GM23338 (cell line): Measurements from ENCODE around the gene WNK2. TPM values are rescaled to one million over a fixed set of nuclear protein-coding genes. Genes with fewer than 3 reads are reported as not detected.
A peak's percentile ranks its signal among the peaks of the same experiment; 100 is the strongest.

Source experiments
- ATAC-seq: fragments of 200-7000 bp; cut with Tn5 transposase; 3 replicates; pipeline ENCODE4 v1.9.1; 2020
- DNase-seq: peaks from one replicate; pipeline ENCODE4 v3.0.0-alpha.2; 2015; ENCODE audit warnings: low spot score
- H2AFZ ChIP-seq: fragments of 200-600 bp; sonication (generic); 2 replicates; pipeline ENCODE4 v1.8.0; 2016; ENCODE audit warnings: antibody characterized with exemption, mild to moderate bottlenecking, moderate library complexity
- H3F3A ChIP-seq: fragments of 200-600 bp; sonication (generic); replicated peaks from 2 replicates; pipeline ENCODE4 v1.8.0; 2017; ENCODE audit warnings: antibody characterized with exemption, mixed run types, low read depth
- H3K27ac ChIP-seq: fragments of 200-600 bp; sonication (generic); 2 replicates; pipeline ENCODE4 v1.6.1; 2016; ENCODE audit warnings: low read depth
- H3K27me3 ChIP-seq: fragments of 200-600 bp; sonication (generic); 2 replicates; pipeline ENCODE4 v1.8.0; 2016; ENCODE audit warnings: mild to moderate bottlenecking, mixed run types, moderate library complexity; ENCODE audit not compliant: insufficient read depth
- H3K36me3 ChIP-seq: fragments of 200-600 bp; sonication (generic); 2 replicates; pipeline ENCODE4 v1.8.0; 2016; ENCODE audit warnings: mild to moderate bottlenecking; ENCODE audit not compliant: insufficient read depth
- H3K4me1 ChIP-seq: fragments of 200-600 bp; sonication (generic); 2 replicates; pipeline ENCODE4 v1.8.0; 2016; ENCODE audit warnings: mild to moderate bottlenecking, moderate library complexity; ENCODE audit not compliant: insufficient read depth
- H3K4me2 ChIP-seq: fragments of 200-600 bp; sonication (generic); 2 replicates; pipeline ENCODE4 v1.7.1; 2017; ENCODE audit warnings: mixed run types
- H3K4me3 ChIP-seq: fragments of 200-600 bp; sonication (generic); 2 replicates; pipeline ENCODE4 v1.6.1; 2016; ENCODE audit warnings: mixed run types
- H3K79me2 ChIP-seq: fragments of 200-600 bp; sonication (generic); replicated peaks from 2 replicates; pipeline ENCODE4 v1.8.0; 2017; ENCODE audit warnings: mild to moderate bottlenecking; ENCODE audit not compliant: insufficient read depth
- H3K9me2 ChIP-seq: fragments of 200-600 bp; sonication (generic); 2 replicates; pipeline ENCODE4 v1.8.0; 2017; ENCODE audit not compliant: insufficient read depth
- H4K20me1 ChIP-seq: fragments of 200-600 bp; sonication (generic); replicated peaks from 2 replicates; pipeline ENCODE4 v1.8.0; 2017; ENCODE audit warnings: mild to moderate bottlenecking; ENCODE audit not compliant: insufficient read depth
- H3K27ac Mint-ChIP-seq: 2 replicates; pipeline ENCODE4 v1.8.0; 2020; ENCODE audit warnings: inconsistent platforms, mild to moderate bottlenecking, moderate library complexity, mixed read lengths
- H3K27me3 Mint-ChIP-seq: 3 replicates; pipeline ENCODE4 v1.8.0; 2022; ENCODE audit warnings: low read depth, mild to moderate bottlenecking, moderate library complexity, mixed read lengths, inconsistent platforms; ENCODE audit not compliant: insufficient read depth, poor library complexity
- H3K36me3 Mint-ChIP-seq: 3 replicates; pipeline ENCODE4 v1.8.0; 2021; ENCODE audit warnings: low read depth, mild to moderate bottlenecking, inconsistent platforms, moderate library complexity, mixed read lengths
- H3K4me1 Mint-ChIP-seq: 3 replicates; pipeline ENCODE4 v1.8.0; 2020; ENCODE audit warnings: mild to moderate bottlenecking, inconsistent platforms, mixed read lengths
- H3K4me3 Mint-ChIP-seq: 3 replicates; pipeline ENCODE4 v1.8.0; 2021; ENCODE audit warnings: moderate library complexity, mild to moderate bottlenecking, inconsistent platforms, mixed read lengths
- H3K9me3 Mint-ChIP-seq: 3 replicates; pipeline ENCODE4 v1.8.0; 2020; ENCODE audit warnings: moderate library complexity, mild to moderate bottlenecking, inconsistent platforms, mixed read lengths
- ETS1 ChIP-seq: IDR thresholded peaks from 2 replicates; pipeline ENCODE4 v1.6.1; 2016; ENCODE audit warnings: antibody characterized with exemption
- EZH2phosphoT487 ChIP-seq: fragments of 200-600 bp; sonication (generic); IDR thresholded peaks from one replicate; pipeline ENCODE4 v1.8.1; 2018; ENCODE audit warnings: antibody characterized with exemption; ENCODE audit not compliant: unreplicated experiment
- JUNB ChIP-seq: IDR thresholded peaks from one replicate; pipeline ENCODE4 v1.6.1; 2016; ENCODE audit warnings: antibody characterized with exemption; ENCODE audit not compliant: unreplicated experiment
- POLR2AphosphoS5 ChIP-seq: IDR thresholded peaks from 2 replicates; pipeline ENCODE4 v1.6.1; 2016; ENCODE audit warnings: antibody characterized with exemption, low read depth
- STAT1 ChIP-seq: IDR thresholded peaks from one replicate; pipeline ENCODE4 v1.6.1; 2016; ENCODE audit warnings: antibody characterized with exemption; ENCODE audit not compliant: unreplicated experiment
- ZNF331 ChIP-seq: fragments of 250-450 bp; sonication (Bioruptor Pico); IDR thresholded peaks from 2 replicates; pipeline ENCODE4 v1.5.0; 2020; ENCODE audit warnings: low read depth, mild to moderate bottlenecking, moderate library complexity
- ZNF462 ChIP-seq: fragments of 250-450 bp; sonication (Bioruptor Pico); IDR thresholded peaks from 2 replicates; pipeline ENCODE4 v1.5.0; 2020; ENCODE audit warnings: mild to moderate bottlenecking, moderate library complexity
- polyA plus RNA-seq: library from polyadenylated mRNA; unstranded; fragments of >200 nt; fragmentation: Nextera tagmentation; extraction: Ambion mirVana; gene quantifications from 2 replicates; pipeline ENCODE4 v1.2.1, GENCODE V29; 2016
- total RNA-seq: library from RNA; depleted of rRNA; stranded (reverse); fragments of >200 nt; shearing (Covaris generic); gene quantifications from 2 replicates; pipeline ENCODE4 v1.2.3, GENCODE V29; 2014
- TF ChIP-seq, protein P1 (sequence below), 2 experiments: fragments of 200-600 bp in 1 of 2; sonication (generic) in 1 of 2; conservative IDR thresholded peaks; 2 replicates each; pipeline versions ENCODE4 v1.5.1 to v1.6.1; 2016 to 2017; ENCODE audit warnings: antibody characterized with exemption in 2 of 2, low read depth in 2 of 2, mild to moderate bottlenecking in 2 of 2, moderate library complexity in 1 of 2

Gene WNK2
- total and polyA plus RNA-seq, 2 experiments from 2014 or later: 56.4 to 102 TPM

DNA sequence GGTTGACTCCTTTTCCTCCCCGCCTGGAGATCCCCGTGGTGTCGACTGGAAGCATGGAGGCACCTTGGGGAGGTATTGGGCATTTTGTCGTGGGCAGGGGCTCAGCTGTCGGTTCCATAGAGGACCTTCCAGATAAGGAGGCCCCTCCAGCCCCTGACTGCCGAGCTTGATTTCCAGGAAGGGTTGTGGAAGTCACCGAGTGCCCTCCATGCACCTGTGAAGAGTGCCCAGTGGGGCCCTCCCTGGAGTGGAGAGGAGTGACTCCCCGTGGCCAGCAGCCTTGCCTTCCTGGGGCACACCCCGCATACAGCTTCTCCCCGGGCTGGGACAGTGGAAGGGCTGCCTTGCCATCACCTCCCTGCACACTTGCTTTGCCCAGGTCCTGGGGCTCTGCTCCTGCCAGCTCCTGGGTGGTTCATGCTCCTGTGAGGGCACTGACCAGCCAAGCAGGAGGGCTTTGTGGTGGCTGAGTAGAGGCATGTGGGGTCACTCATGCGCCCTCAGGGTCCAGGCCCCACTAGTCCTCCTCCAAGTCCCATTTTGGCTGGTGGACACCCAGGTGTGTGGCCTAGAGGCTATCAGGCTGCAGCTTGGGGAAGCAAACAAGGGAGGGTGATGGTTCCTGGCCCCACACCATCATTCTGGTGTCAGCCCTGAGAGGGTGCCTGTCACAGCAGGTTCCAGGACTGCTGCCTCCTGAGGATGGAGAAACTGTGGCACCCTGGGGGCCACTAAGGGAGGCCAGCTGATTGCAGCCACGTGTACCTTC lies 133.0 kb downstream of the WNK2 start:
- Histone ChIP-seq H4K20me1 (no peaks in the 10 kb centered on the region), H3K27me3 (no peaks in the 10 kb centered on the region), H2AFZ (no peak overlapping the region), H3K36me3 (no peaks in the 10 kb centered on the region; the same call in 1 of the 2 replicates), H3F3A (no peaks in the 10 kb centered on the region), H3K4me3 (no peak overlapping the region), H3K27ac (no peak overlapping the region), H3K9me2 (no peaks in the 10 kb centered on the region), H3K4me1 (no peaks in the 10 kb centered on the region), H3K79me2 (no peaks in the 10 kb centered on the region), H3K4me2 (no peak overlapping the region)
- Mint-ChIP-seq H3K4me3 (no peak overlapping the region), H3K27ac (no peak overlapping the region), H3K9me3 (peaks cover 8% of the 10 kb centered on the region; the same call in 2 of the 3 replicates), H3K4me1 (peaks cover 6% of the 10 kb centered on the region), H3K36me3 (peaks cover 36% of the 10 kb centered on the region), H3K27me3 (peaks cover 9% of the 10 kb centered on the region)
- TF ChIP-seq, protein P1, sequence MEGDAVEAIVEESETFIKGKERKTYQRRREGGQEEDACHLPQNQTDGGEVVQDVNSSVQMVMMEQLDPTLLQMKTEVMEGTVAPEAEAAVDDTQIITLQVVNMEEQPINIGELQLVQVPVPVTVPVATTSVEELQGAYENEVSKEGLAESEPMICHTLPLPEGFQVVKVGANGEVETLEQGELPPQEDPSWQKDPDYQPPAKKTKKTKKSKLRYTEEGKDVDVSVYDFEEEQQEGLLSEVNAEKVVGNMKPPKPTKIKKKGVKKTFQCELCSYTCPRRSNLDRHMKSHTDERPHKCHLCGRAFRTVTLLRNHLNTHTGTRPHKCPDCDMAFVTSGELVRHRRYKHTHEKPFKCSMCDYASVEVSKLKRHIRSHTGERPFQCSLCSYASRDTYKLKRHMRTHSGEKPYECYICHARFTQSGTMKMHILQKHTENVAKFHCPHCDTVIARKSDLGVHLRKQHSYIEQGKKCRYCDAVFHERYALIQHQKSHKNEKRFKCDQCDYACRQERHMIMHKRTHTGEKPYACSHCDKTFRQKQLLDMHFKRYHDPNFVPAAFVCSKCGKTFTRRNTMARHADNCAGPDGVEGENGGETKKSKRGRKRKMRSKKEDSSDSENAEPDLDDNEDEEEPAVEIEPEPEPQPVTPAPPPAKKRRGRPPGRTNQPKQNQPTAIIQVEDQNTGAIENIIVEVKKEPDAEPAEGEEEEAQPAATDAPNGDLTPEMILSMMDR (conservative IDR thresholded peaks at IDR 0.05; ENCODE audit: low read depth in 2 of 2): no peak
- 0 out of 2 replicates have a peak, but pooled peaks have one; percentile 28 for TF ChIP-seq POLR2AphosphoS5
- ATAC-seq (no peak), DNase-seq (no peak)

- Histone ChIP-seq H3K36me3 (no peaks in the 10 kb centered on the region; the same call in 1 of the 2 replicates), H3K4me1 (no peaks in the 10 kb centered on the region), H3K79me2 (no peaks in the 10 kb centered on the region), H2AFZ (no peak overlapping the region), H3K4me2 (no peak overlapping the region), H3K27ac (no peak overlapping the region), H4K20me1 (0 out of 2 replicates have a peak, but pooled peaks cover 2% of the 10 kb centered on the region), H3K4me3 (no peak overlapping the region), H3K27me3 (no peaks in the 10 kb centered on the region), H3K9me2 (no peaks in the 10 kb centered on the region), H3F3A (no peaks in the 10 kb centered on the region)
- DNase-seq: no peak
- H3K27me3 Mint-ChIP-seq: peaks cover 9% of the 10 kb centered on the region
- H3K4me1 Mint-ChIP-seq: peaks cover 4% of the 10 kb centered on the region
- no peak overlapping the region for H3K27ac Mint-ChIP-seq
- H3K9me3 Mint-ChIP-seq: peaks cover 6% of the 10 kb centered on the region; the same call in 2 of the 3 replicates
- ATAC-seq: no peak
- no peak overlapping the region for H3K4me3 Mint-ChIP-seq
- peaks cover 30% of the 10 kb centered on the region for H3K36me3 Mint-ChIP-seq
- TF ChIP-seq ZNF331 (no peak), EZH2phosphoT487 (no peak), POLR2AphosphoS5 (no peak), JUNB (no peak), ZNF462 (no peak), ETS1 (no peak), STAT1 (no peak)
- TF ChIP-seq, protein P1 (conservative IDR thresholded peaks at IDR 0.05; ENCODE audit: low read depth in 2 of 2): no peak
Measured at GRCh38 chr9:93317495-93318094, 133.7 kb downstream of the WNK2 start.
